A673 (cell line): ENCODE results near the gene DAPL1. TPM values are rescaled to one million over a fixed set of nuclear protein-coding genes. Genes with fewer than 3 reads are reported as not detected.

ENCODE experiments used
- BruUV-seq: library from RNA; stranded (reverse); fragments of 400-500 nt; replicated peaks from 2 replicates; lab custom pipeline; 2021; lab: Mats Ljungman, UMichigan
- CTCF ChIA-PET: fragments of 300-600 bp; sonication (Branson Sonifier 250); formaldehyde crosslinking; loops from one replicate; lab custom pipeline; 2022; ENCODE audit warnings: antibody characterized with exemption; lab: Charles Lee
- POLR2A ChIA-PET: fragments of 300-600 bp; sonication (Branson Sonifier 250); formaldehyde crosslinking; loops from one replicate; lab custom pipeline; 2022; ENCODE audit warnings: antibody characterized with exemption; ENCODE audit not compliant: low non-redundant PET; lab: Charles Lee
- DNase-seq: peaks from one replicate; pipeline ENCODE4 v3.0.0-alpha.2; 2015; ENCODE audit warnings: low spot score
- H3K27ac ChIP-seq: fragments of 200-600 bp; sonication (generic); 2 replicates; pipeline ENCODE4 v1.5.1; 2016; ENCODE audit warnings: mixed run types, low read depth, mild to moderate bottlenecking, mixed read lengths, antibody characterized with exemption, low read length; ENCODE audit not compliant: poor library complexity, severe bottlenecking
- H3K27me3 ChIP-seq: fragments of 200-600 bp; sonication (generic); replicated peaks from 2 replicates; pipeline ENCODE4 v1.6.1; 2017; ENCODE audit warnings: mixed run types, low read depth, mild to moderate bottlenecking, mixed read lengths, antibody characterized with exemption, low read length; ENCODE audit not compliant: insufficient read depth, poor library complexity
- H3K36me3 ChIP-seq: fragments of 200-600 bp; sonication (generic); 2 replicates; pipeline ENCODE4 v1.6.1; 2016; ENCODE audit warnings: mixed run types, mild to moderate bottlenecking, mixed read lengths, antibody characterized with exemption, low read length; ENCODE audit not compliant: insufficient read depth, poor library complexity, severe bottlenecking
- H3K4me1 ChIP-seq: fragments of 200-600 bp; sonication (generic); 2 replicates; pipeline ENCODE4 v1.6.1; 2017; ENCODE audit warnings: mixed run types, mild to moderate bottlenecking, mixed read lengths, antibody characterized with exemption, low read length; ENCODE audit not compliant: insufficient read depth, poor library complexity, severe bottlenecking
- H3K4me3 ChIP-seq: fragments of 200-600 bp; sonication (generic); 2 replicates; pipeline ENCODE4 v1.5.1; 2016; ENCODE audit warnings: low read depth, mixed run types, mild to moderate bottlenecking, mixed read lengths, low read length; ENCODE audit not compliant: poor library complexity, severe bottlenecking
- H3K9me3 ChIP-seq: fragments of 200-600 bp; sonication (generic); 2 replicates; pipeline ENCODE4 v1.6.1; 2016; ENCODE audit warnings: mixed run types, low read depth, mild to moderate bottlenecking, mixed read lengths, antibody characterized with exemption, low read length; ENCODE audit not compliant: poor library complexity, severe bottlenecking
- CTCF ChIP-seq: fragments of 300-800, 200-600 bp; sonication (generic); conservative IDR thresholded peaks from 2 replicates; pipeline ENCODE4 v1.5.1; 2017; ENCODE audit warnings: low read depth, mild to moderate bottlenecking, antibody characterized with exemption, low read length, moderate library complexity, mixed read lengths
- EZH2 ChIP-seq: fragments of 200-600 bp; sonication (generic); IDR thresholded peaks from 2 replicates; pipeline ENCODE4 v1.6.1; 2017; ENCODE audit warnings: borderline replicate concordance, low read depth, mild to moderate bottlenecking, mixed read lengths, antibody characterized with exemption, low read length; ENCODE audit not compliant: poor library complexity, severe bottlenecking
- intact Hi-C: fragments of 100-400 bp; cut with micrococcal nuclease; formaldehyde crosslinking; loops from one replicate; pipeline ENCODE4 v1.10.0; 2022; ENCODE audit not compliant: unreplicated experiment
- total RNA-seq: library from RNA; stranded (reverse); gene quantifications from 2 replicates; pipeline ENCODE4 v1.2.3, GENCODE V29; 2021

DAPL1 gene
- total RNA-seq, 1 experiment from 2014 or later, result 0.80 TPM

GRCh38 chr2:158809816-158810215 is 14.7 kb downstream of the DAPL1 start:
- Histone ChIP-seq H3K9me3 (no peaks in the 10 kb centered on the region), H3K4me1 (no peaks in the 10 kb centered on the region), H3K4me3 (no peak overlapping the region), H3K27me3 (peaks cover 3% of the 10 kb centered on the region), H3K36me3 (no peaks in the 10 kb centered on the region), H3K27ac (no peak overlapping the region)
- BruUV-seq, result no TSS peak
- TF ChIP-seq EZH2, result no peak
- TF ChIP-seq CTCF, result no peak
- no peak for DNase-seq
- intact Hi-C loops, result no loop called here
- POLR2A ChIA-PET, result no interaction called here
- CTCF ChIA-PET, result no interaction called here

- Histone ChIP-seq H3K27ac (no peak overlapping the region), H3K4me3 (no peak overlapping the region), H3K4me1 (no peaks in the 10 kb centered on the region), H3K27me3 (peaks cover 3% of the 10 kb centered on the region), H3K9me3 (no peaks in the 10 kb centered on the region), H3K36me3 (no peaks in the 10 kb centered on the region)
- intact Hi-C loops, result no loop called here
- ChIA-PET CTCF (no interaction called here), POLR2A (no interaction called here)
- no peak for TF ChIP-seq EZH2
- no peak for TF ChIP-seq CTCF
- DNase-seq, result no peak
- BruUV-seq, result no TSS peak
Measured at GRCh38 chr2:158810731-158811460, 15.8 kb downstream of the DAPL1 start.

GRCh38 chr2:158815166-158815565 is 20.0 kb downstream of the DAPL1 start:
- CTCF ChIA-PET, result no interaction called here
- H3K36me3 ChIP-seq, result no peaks in the 10 kb centered on the region
- no peaks in the 10 kb centered on the region for H3K9me3 ChIP-seq
- DNase-seq, result no peak
- no peak for TF ChIP-seq EZH2
- no peak for TF ChIP-seq CTCF
- POLR2A ChIA-PET, result no interaction called here
- H3K4me1 ChIP-seq, result no peaks in the 10 kb centered on the region
- no peak overlapping the region for H3K27ac ChIP-seq
- intact Hi-C loops, result no loop called here
- BruUV-seq, result no TSS peak
- H3K27me3 ChIP-seq, result peaks cover 3% of the 10 kb centered on the region
- H3K4me3 ChIP-seq, result no peak overlapping the region
